Measurements from ENCODE around the gene GAPVD1.
"Not testable (repeated sequence)": the region's sequence is repeated elsewhere in the genome, so short reads cannot be mapped to it uniquely, and the experiment has no call there.

Gene GAPVD1

DNA sequence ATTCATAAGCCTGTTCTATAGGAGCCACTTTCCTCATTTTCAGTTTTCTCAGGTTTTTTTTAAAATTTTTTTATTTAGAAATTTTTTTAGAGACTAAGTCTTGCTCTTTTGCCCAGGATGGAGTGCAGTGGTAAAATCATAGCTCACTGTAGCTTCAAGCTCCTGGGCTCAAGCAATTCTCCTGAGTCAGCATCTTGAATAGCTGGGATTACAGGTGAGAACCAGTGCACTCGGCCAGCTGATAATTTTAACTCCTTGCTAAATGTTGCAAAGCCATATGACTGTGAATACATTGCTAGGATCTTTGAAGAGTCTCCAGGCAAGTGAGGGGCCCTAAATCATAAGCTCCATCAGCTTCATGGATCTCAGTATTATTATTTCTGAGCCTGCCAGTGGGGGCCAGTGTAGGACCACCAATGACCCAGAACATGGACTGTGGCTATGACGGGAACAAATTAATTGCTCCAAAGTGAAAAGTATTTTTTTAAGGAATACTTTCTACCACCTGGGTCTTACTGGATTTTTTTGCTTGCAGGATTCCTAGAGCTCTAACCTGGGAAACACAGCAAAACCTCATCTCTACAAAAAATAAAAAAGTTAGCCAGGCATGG lies 5.7 kb upstream of the GAPVD1 start:
- DNase-seq (ENCODE audit: low read depth in 3 of 3), result no peak

DNA sequence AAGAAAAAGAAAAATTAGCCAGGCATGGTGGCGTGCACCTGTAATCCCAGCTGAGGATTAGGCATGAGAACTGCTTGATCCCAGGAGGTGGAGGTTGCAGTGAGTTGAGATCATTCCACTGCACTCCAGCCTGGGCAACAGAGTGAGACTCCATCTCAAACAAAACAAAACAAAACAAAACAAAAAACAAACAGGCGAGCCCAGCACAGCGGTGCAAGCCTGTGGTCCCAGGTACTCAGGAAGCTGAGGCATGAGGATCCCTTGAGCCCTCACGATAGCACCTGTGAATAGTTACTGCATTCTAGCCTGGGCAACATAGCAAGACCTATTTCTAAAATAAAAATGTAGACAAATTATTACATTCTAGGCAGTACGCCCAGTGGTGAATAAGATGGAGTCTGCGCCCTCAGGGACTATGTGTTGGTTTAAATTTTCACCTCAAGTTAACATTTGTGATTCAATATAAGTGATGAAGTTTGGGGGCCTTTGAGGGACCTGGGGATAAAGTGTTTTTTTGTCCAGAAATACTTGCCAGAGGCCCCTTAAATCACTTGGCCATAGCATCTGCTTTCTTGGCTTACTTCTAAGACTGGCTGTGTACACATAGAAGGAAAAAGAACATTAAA lies 3.4 kb upstream of the GAPVD1 start:
- no peak for DNase-seq (ENCODE audit: low read depth in 3 of 3)

DNA sequence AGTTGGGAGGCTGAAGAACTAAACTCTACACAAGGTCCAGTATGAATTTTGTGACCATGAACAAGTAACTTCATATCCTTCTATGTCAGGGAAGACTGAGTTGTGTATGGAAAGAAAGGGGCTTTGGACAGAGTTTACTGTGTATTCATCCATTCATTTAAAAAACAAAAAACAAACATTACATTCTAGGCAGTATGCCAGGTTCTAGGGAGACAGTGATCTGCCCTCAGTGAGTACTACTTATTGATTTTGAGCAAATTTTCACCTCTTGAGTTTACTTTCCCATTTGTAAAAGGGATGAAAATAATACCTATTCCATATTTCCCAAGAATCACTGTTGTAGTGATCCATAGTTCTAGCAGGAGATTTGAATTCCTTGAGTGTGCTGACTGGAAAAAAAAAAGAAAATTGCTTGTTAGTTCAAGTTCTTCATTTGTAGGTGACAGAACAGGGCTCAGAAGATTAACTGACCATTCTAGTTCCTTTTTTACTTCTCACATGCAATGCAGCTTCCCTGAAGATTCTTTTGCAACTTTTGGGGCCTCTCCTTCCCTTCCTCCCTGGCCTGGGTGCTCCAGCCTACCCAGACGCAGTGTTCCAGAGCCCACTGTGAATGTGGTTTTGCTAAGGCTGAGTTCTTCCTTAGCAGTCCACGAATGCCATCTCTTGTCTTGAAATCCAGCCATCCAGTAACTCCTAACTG lies 2.6 kb upstream of the GAPVD1 start:
- no peak for DNase-seq (ENCODE audit: low read depth in 3 of 3)

DNA sequence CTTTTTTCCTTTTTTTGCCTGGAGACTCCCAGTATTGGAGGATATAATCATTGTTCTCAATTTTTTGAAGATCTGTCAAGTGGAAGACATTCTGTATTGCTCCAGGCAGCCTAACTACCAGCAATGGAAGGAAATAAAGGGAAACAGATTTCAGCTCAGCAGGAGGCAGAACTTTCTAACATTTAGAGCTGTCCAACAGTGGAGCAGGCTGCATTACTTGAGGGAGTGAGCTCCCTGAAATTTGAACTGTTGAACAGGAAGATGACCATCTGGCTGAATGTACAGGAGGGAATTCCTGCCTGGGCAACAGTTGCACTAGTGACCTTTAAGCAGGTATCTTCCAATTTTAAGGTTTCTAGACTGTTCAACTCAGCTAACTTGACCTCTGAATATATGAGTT lies 1.1 kb upstream of the GAPVD1 start:
- no peak for DNase-seq (ENCODE audit: low read depth in 3 of 3)

DNA sequence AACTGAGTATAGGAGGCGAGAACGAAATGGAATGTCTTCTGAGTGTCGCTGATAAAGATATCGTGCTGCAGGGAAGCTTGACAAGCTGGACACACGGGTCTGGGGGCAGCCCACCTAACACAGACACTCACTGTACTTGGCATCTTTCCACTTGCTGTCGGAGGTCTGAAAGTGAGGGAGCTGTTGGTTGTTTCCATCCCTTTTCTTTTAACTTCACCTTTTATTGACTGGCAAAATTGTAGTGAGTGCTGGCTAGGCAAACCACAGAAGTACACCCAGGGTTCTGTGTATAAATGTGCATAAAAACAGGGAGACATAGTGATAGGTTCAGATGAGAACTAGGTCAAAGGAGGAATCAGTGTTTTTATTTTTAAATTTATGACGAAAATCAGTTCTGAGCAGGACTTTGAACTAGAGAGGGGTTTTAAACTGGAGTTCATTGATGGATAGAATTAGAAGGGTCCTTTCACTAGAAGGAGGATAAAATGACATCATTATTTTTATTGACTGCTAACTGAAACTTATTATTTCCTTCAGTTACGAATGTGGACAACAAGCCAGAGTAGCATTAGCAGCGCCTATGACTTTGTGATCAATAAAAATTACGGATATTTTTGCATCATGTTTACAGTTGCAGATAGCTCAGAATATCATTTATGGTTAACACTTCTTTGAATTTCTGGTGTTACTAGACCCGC lies 817 bp downstream of the GAPVD1 start:
- no peak for DNase-seq (ENCODE audit: low read depth in 3 of 3)

DNA sequence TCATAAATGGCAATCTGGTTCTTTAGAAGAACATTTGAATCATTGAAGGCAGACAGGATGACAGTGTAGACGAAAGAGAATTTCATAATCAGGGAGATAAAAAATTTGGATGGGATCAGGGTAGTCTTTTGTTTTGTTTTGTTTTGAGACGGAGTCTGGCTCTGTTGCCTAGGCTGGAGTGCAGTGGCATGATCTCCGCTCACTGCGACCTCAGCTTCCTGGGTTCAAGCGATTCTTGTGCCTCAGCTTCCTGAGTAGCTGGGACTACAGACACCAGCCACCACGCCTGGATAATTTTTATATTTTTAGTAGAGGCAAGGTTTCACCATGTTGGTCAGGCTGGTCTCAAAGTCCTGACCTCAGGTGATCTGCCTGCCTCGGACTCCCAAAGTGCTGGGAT lies 2.4 kb downstream of the GAPVD1 start:
- DNase-seq (ENCODE audit: low read depth in 3 of 3), result not testable (repeated sequence)

DNA sequence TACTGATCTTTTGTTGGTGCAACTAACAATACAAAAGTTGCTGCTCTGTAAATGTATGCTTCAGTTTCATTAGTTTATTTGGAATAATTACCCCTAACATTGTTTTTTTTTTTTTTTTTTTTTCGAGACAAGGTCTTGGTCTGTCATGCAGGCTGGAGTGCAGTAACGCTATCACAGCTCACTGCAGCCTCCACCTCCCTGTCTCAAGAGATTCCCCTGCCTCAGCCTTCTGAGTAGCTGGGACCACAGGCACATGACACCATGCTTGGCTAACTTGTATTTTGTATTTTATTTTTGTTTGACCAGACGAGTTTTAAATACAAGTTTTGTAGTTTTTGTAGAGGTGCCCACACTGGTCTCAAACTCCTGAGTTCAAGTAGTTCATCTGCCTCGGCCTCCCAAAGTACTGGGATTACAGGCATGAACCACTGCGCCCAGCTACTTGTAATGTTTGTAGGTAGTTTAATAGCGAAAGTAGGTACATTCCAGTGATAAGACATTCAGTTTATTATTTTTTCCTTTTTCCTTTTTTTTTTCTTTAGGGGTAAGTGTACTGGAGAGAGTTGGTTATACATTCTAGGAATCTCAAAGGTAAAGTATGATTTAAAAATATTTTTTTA lies 6.9 kb downstream of the GAPVD1 start:
- DNase-seq (ENCODE audit: low read depth in 3 of 3), result no peak

DNA sequence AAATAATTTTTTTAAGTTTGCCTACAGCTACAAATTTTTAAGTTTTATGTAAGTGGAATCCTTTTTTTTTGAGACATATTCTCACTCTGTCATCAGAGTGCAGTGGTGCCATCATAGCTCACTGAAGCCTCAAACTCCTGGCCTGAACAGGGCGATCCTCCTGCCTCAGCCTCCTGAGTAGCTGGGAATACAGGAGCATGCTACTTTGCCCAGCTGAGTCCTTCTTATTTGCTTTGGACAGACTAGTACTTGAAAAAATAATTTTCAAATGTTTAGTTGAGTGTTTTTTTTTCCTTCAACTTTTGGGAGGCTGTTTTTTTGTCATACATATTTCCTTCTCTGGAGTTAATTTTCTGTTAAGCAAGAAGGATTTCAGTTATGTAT lies 7.4 kb downstream of the GAPVD1 start:
- no peak for DNase-seq (ENCODE audit: low read depth in 3 of 3)

DNA sequence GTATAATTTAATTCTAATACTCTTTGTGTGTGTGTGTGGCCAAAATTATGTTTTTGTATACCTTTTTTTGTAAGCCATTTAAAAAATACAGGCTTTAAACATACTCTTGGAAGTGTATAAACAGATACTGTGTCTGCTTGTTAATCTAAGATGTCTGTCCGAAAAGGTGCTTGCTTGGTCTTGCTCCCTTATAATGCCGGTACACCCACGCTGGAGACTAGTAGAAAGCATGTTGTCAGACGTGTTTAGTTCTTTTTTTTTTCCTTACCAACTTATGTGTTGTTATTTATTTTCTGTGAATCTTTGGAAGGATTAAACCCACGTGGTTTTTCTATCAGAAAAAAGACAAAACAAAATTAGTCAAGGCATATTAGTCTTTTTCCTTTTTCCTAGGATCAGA lies 9.5 kb downstream of the GAPVD1 start:
- no peak for DNase-seq (ENCODE audit: low read depth in 3 of 3)

DNA sequence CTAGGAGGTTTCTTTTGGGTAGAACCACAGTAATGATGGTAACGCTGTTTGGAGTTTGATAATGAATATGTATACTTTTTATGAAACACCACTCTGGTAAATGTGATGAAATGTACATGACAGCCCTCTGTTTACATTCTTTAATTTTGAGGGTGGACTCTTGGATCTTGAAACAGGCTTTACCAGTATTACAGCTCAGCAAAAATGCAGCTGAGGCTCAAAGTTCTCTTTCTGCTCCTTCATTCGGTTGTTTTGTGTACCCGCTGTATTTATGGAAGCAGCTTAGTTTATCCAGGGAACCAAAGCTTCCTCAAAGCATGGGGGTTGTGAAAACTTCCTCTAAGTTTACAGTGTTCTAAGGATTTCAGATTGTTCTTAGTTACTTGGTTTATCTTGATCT lies 11.1 kb downstream of the GAPVD1 start:
- DNase-seq (ENCODE audit: low read depth in 3 of 3), result no peak

DNA sequence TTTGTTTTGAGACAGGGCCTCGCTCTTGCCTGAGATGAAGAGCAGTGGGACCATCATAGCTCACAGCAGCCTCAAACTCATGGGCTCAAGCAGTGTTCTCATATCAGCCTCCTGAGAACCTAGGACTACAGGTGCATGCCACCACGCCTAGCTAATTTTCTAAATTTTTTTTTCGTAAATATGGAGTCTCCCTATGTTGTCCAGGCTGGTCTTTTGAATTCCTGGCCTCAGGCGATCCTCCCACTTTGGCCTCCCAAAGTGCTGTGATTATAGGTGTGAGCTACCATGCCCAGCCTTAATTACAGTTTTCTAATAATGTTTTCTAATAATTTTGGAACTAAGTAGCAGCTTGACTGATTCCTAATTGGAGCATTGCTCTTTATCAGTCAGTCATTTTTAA lies 15.1 kb downstream of the GAPVD1 start:
- no peak for DNase-seq (ENCODE audit: low read depth in 3 of 3)

DNA sequence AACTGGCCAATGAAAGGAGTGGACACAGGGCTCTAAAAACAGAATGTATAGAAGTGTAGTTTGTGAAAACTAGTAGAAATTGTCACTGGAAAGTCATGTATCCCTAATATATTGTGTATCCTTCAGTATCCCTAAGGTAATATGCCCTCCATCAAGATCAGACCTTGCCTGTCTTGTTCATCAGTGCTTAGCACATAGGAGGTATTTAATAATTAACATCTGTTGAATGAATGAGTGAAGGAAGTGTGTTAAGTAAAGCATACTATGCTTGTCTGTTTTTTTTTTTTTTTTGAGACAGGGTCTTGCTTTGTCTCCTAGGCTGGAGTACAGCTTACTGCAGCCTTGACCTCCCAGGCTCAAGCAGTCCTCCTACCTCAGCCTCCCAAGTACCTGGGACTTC lies 15.8 kb downstream of the GAPVD1 start:
- no peak for DNase-seq (ENCODE audit: low read depth in 3 of 3)

DNA sequence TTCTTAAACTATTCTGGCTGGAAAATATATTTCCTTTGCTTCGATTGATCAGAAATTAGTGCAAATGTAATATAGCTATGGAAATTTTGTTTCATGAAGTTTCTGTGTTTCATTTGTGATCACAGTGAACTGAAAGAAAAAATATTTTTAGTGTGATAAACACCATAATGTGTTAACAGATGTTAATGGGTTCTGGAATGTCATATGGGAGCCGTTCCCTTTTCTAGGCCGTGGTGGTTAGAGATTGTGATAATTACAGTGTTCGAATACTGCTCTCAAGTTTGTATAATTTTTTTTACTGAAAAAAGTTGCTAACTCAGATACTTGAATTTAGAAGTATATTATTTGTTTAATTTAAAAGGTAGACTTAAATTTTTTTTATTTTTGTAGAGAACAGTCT lies 19.3 kb downstream of the GAPVD1 start:
- no peak for DNase-seq (ENCODE audit: low read depth in 3 of 3)

DNA sequence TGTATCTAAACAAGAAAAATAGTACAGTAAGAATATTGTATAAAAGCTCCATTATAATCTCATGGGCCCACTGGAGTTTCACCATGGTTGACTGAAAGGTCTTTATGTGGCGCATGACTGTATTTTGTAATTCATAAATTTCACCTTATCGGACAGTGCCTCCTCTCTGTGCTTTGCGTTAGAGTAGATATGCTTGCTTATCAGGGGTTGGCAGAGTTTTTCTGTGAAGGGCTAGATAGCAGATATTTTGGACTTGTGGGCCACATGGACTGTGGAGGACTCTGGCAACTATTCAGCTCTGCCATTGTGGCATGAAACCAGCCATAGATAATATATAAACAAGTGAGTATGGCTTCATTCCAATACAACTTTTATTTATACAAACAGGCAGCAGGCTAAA lies 23.2 kb downstream of the GAPVD1 start:
- no peak for DNase-seq (ENCODE audit: low read depth in 3 of 3)

DNA sequence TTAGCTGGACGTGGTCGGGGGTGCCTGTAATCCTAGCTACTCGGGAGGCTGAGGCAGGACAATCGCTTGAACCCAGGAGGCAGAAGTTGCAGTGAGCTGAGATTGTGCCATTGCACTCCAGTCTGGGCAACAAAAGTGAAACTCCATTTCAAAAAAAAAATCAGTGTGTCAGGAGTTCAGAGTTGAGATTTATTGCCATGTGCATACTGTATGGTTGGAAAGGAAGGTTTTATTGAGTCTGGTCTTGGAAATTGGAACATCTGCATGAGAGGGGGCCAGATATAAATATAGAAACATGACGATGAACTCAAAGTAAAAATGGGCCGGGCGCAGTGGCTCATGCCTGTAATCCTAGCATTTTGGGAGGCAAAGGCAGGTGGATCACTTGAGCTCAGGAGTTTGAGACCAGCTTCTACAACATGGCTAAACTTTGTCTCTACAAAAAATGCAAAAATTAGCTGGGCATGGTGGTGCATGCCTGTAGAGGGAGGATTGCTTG lies 25.4 kb downstream of the GAPVD1 start:
- not testable (repeated sequence) for DNase-seq (ENCODE audit: low read depth in 3 of 3)

DNA sequence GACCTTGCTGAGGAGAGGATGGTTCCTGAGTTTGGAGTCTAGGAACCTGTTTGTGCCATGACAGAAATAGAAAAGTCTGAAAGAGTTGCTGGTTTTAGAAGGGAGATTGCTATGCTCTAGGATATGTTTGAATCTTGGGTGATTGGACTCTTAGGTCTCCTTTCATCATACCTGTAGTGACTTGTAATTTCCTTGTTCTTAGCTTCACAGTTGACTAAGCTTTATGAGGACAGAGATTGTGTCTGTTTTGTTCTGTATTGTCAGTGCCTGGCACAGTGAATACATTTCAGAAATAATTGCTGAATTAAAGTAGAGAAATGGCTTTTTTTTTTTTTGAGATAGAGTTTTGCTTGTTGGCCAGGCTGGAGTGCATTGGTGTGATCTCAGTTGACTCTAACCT lies 31.5 kb downstream of the GAPVD1 start:
- DNase-seq (ENCODE audit: low read depth in 3 of 3), result no peak

DNA sequence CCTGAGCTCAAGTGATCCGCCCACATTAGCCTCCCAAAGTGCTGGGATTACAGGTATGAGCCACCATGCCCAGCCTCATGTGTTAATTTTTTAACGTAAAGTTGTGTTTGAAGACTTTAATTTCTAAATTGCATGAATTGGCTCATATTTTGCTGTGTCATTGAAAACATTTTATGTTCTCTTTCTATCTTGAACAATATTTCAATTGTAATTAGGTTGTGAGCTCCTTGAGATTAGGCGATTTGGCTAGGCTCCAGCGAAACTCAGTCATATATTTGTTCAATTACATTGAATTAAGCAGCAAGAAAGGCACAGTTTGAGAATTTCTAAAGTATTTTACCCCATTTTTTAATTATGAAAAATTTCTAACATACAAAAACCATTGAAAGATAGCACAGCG lies 34.0 kb downstream of the GAPVD1 start:
- DNase-seq (ENCODE audit: low read depth in 3 of 3), result no peak

DNA sequence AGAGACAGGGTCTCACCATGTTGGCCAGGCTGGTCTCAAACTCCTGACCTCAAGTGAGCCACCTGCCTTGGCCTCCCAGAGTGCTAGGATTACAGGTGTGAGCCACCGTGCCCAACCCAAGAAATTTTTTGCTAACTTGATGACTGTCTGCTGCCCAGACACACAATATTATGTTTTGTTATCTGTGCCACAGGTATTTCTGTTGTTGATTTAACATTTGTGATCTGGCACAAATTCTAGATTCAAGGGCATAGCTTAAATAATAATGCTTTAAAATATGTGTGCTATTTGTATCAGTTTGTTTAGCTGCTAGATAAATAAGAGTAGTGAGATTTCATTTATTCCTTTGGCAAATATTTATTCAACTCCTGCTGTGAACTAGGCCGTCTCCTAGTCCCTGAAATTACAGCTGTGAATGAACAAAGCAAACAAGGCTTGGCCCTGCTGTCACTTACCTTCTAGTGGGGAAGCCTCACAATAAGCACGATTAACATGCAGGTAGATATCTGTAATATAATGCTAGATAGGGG lies 35.3 kb downstream of the GAPVD1 start:
- no peak for DNase-seq (ENCODE audit: low read depth in 3 of 3)

DNA sequence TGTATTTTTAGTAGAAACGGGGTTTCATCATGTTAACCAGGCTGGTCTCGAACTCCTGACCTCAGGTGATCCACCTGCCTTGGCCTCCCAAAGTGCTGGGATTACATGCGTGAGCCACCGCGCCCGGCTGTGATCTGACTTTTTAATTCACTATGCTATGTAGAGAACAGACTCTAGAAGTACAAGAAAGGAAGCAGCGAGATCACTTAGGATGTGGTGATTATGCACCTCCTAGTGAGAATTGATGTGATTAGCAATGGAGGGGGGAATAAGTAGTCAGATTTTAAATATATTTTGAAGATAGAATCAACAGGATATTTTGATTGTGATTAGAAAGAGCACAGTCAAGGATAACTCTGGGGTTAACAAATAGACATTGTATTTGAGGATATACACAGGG lies 36.3 kb downstream of the GAPVD1 start:
- no peak for DNase-seq (ENCODE audit: low read depth in 3 of 3)

DNA sequence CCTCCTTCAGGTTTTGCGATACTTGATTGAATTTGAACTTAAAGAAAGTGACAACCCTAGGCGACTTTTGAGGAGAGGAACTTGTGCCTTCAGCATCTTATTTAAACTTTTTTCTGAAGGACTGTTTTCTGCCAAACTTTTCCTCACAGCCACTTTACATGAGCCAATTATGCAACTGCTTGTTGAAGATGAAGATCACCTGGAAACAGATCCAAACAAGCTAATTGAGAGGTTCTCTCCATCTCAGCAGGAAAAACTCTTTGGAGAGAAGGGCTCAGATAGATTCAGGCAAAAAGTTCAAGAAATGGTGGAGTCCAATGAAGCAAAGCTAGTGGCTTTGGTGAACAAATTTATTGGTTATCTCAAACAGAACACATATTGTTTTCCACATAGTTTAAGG lies 40.6 kb downstream of the GAPVD1 start:
- no peak for DNase-seq (ENCODE audit: low read depth in 3 of 3)

DNA sequence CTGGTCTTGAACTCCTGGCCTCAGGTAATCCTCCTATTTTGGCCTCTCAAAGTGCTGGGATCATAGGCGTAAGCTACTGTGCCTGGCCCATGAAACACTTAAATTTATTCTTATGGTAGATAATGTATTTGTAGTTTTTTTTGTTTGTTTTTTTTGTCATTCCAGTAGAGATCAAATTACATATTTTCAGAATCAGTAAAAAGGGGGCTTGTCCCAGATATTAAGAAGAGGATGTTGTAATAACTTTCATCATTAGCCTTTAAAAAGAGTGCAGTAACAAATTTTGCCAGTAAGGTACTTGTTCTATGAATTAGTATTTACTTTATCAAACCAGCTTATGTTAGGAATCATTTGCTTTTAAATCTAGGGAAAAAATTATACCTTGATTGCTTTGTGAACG lies 42.6 kb downstream of the GAPVD1 start:
- no peak for DNase-seq (ENCODE audit: low read depth in 3 of 3)

DNA sequence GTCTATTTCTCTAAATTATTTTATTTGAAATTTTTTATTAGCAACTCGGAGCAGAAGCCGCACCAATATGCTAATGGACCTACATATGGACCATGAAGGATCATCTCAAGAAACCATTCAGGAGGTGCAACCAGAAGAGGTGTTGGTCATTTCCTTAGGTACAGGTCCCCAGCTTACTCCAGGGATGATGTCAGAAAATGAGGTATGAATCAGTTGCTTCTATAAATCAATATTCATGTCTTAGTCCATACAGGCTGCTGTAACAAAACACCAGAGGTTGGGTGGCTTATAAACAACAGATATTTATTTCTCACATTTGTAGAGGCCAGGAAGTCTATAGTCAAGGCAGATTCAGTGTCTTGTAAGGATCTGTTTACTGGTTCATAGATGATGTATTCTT lies 50.8 kb downstream of the GAPVD1 start:
- no peak for DNase-seq (ENCODE audit: low read depth in 3 of 3)
